Stimulated activated CD8-positive, alpha-beta memory T cell treated with anti-CD3 and anti-CD28 coated beads, Interleukin-7, amount 100 ng/mL, for 48 hours (primary cell): ENCODE data around the gene STRBP.
"Not testable (repeated sequence)": the region's sequence is repeated elsewhere in the genome, so short reads cannot be mapped to it uniquely, and the experiment has no call there.

Source experiments
- DNase-seq, 2 donors: peaks; one replicate each; pipeline ENCODE4 v3.0.0-alpha.2; 2020; ENCODE audit warnings: low read depth in 1 of 2; ENCODE audit errors: extremely low read depth in 1 of 2

STRBP gene

DNA sequence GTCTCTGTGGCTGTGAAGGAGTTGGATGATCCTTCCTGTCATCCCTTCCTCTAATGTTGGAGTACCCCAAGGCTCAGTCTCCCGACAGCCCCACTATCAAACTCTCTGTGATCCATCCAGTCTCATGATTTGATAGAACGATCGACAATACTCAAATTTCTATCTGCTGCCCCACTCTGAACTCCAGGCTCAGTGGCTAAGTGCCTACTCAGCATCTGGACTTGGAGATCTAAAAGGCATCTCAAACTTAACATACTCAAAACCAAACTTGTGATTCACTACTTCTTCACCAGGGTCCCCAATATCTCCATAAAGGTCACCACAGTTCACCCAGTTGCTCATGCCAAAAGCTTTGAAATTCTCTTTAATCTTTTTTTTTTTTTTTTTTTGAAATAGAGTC, 15.1 kb upstream of the STRBP start:
- DNase-seq = no peak

DNA sequence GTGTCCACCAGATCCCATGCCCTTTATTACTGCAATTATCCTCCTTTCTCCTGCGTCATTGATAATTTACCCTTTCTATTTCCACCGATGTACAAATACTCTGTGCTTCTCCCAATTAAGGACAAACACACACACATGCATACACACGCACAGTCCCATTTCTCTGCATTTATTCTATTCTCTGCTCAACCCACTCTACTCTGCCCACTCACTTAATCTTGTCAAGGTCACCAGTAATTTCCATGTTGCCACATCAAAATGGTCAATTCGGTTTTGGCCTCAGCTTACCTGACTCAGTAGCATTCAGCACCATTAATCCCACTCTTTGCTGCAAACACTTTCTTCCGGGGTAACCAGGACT, 14.6 kb upstream of the STRBP start:
- DNase-seq = no peak

DNA sequence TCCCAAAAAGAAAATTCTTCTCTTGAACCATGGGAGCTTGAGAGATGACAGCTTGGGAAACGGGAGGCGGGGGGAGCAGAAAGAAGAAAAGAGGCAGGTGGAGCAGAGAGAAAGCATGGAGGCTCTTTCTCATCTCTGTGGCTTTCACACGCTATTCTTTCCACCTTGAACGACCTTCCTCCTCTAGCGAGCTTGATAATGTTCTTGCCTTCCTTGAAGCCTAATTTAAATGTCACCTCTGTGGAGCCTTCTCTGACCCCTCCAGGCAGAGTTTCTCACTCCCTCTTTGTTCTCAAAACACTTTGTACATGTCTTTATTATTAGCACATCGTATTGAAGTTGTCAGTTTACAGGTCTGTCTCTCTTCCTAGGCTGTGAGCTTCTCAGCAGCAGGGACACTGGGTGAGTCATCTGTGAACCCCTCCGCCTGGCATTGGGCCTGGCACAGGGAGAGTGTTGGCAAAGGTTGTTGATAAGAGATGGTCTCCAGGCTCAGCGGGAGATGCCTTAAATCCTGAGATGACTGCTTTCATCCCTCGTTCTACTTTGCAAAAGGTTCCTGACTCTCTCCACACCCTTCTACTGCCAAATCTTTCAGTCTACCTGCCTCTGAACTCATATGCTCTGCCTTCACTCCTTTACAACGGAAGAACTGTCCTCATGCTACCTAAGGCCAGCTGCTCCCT, 14.1 kb upstream of the STRBP start:
- no peak for DNase-seq

DNA sequence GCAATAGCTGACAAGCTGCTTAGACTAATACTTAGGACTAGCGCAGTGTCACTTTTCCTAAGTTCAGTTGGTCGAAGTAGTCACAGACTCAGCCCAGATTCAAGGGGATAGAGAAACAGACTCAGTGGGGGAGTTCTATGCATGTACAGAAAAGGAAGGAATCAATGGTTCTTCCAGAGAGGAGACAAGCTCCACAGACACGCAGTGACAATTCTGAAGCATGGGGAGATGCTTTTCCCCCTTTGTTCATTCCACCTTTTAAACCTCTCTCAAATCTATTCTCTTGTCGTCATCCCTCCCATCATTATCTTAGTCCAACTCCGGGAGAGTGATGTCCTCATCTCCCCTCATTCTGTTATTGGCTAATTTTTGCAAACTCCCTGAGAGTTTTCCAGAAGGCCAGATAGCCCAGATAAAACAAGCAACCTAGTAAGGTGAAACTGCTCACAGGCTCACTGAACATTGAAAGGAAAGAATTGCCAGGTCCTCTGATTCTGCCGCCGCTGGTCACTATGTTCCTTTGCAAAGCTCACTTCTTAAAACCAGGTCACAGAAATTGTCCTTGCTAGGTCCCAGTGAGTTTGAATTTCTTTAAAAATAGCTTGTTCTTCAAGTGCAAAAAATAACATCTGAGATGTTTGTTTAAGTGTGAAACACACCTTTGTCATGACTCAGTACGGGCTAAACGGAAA, 13.4 kb upstream of the STRBP start:
- DNase-seq = no peak

DNA sequence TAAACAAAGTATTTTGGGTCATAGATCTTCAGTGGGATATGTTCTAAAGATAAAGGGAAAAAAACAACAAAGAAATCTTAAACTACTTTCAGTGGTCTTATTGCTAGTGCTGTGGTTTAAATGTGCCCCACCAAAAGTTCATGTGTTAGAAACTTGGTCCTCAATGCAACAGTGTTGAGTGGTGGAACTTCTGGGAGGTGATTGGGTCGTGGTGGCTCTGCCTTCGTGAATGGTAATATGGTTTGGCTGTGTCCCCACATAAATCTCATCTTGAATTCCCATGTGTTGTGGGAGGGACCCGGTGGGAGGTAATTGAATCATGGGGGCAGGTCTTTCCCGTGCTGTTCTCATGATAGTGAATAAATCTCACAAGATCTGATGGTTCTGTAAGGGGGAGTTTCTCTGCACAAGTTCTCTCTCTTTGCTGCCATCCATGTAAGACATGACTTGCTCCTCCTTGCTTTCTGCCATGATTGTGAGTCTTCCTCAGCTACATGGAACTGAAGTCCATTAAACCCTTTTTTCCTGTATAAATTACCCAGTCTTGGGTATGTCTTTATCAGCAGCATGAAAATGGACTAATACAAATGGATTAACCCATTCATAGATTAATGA, 10.6 kb upstream of the STRBP start:
- not testable (repeated sequence) for DNase-seq

DNA sequence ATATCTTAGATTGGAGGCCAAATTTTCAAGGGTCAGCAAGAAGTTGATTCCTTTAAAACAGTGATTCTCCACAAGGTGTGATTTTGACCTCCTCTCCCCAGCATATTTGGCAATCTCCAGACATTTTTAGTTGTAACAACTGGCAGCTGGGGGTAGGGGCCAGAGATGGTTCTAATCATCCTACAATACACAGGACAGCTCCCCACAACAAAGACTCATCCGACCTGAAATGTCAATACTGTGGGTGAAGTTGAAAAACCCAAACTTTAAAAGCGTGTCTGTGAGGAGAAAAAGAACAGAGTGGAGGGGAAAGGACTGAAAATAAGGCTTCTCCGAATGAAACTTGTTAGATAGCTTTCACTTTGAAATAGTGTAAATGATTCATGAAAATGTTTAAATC, 10.0 kb upstream of the STRBP start:
- DNase-seq = no peak

DNA sequence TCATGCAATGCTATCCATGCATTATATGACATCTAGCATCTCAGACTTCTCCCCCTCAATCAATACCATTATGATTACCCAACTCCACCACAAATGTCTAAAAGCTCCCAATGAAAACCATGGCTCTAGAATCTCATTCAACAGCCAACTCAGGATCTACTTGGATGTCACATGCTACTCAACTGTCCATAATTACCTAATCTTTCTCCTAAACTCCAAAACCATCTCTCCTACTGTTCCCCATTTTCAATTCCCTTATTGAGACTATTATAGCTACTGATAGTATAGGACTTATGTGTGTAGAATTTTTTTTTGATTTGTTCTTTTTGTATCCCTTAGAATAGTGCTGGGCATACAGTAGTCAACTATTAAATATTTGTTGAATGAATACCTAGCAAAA, 8.2 kb upstream of the STRBP start:
- no peak for DNase-seq

DNA sequence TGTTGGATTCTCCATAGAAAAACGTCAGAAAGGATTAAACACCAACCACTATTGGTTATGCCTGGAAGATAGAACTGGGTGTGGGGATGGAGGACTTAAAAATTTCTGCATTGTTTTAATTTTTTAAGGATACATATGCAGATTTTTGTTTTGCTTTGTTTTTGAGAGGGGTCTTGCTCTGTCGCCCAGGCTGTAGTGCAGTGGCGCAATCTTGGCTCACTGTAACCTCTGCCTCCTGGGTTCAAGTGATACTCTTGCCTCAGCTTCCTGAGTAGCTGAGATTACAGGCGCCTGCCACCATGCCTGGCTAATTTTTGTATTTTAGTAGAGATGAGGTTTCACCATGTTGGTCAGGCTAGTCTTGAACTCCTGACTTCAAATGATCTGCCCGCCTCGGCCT, 2.7 kb upstream of the STRBP start:
- DNase-seq = not testable (repeated sequence)

DNA sequence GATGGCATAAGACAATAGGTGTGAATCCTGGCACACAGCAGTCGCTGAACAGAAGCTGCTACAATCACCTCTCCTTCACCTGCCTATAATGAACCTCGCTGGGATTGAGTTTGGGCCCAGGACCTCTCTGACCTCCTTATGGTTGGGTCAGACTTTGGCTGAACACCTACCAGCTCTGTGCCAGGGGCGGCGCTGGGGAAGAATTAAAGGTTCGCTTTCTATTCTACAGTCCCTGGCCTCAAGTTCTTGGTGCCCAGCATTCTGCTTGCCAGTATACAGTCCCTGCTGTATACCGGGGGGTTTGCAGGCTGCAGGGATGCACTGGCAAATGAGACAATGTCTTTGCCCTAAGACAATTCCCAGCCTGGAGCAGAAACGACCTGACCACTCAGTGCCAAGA, 895 bp upstream of the STRBP start:
- no peak for DNase-seq

DNA sequence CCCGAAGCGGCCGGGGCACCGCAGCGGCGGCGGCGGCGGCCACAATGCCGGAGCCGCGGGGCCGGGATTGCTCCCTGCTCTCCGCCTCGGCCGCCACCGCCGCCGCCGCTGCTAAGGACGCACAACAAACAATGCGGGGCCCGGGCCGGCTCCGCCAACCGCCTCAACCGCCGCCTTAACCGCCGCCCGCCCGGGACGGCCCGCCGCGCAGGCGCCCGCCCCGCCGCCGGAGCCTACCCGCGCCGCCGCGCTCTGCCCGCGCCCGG, 254 bp downstream of the STRBP start:
- no peak for DNase-seq

DNA sequence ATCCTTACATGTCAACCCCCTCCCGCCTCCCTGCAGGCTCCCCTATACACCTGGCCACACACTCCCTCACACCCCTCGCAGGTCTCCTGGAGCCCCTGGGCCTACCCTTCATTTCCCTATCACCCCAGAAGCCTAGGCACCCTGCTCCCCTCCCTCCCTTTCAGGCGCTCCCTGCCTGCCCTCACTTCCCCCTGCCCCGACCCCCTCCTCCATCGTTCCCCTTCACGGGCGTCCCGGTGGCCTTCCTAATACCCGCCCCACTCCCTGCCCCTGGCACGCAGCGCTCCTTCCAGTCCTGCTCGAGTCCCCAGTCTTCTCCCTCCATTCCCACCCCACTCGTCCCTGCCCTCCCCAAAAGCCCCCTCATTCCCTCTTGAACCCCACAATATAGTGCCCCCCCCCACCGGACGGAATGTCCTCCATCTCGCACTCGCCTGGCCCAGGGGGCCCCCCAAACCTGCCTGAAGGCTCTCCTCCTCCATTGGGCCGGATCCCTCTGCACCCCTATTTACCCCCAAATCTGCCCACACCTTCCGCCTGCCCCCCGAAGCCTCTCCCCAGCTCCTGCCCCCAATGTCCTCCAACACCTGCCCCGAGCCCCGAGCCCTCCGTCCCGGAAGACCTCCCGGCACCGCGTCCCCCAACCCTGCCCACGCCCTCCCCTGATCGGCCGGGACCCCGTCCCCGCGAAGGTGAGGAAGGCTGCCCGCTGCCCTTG, 746 bp downstream of the STRBP start:
- DNase-seq = no peak

DNA sequence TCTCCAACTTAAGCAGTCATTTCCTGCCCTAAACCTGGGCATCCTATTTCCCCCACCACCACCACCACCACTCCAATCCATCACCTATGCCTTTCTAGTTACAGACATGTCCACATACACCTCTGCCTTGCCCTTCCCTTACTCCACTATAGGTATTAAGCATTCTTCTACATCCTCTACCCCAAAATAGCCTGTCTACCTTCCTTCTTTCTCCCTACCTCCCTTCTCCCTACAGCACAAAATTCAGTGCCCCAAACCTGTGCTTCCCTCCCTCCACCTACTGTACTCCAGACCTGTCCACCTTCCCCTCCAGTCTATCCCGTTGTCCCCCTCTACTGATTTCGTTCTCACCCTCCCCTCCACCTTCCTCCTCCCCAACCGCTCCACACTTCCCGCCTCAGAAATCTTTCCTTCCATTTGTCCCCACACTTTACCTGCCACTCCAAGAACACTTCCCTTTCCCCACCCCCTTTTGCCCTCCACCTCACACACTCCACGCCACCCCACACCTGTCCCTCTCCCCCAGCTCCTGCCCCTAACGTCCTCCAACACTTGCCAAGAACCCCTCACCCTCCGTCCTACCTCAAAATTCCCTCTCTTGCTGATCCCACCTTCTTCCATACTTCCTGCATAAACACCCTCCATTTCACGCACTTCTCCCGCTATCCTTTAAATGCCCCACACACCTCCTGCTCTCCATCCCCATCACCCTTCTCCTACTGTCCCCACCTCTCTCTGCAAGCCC, 1.6 kb downstream of the STRBP start:
- no peak for DNase-seq

DNA sequence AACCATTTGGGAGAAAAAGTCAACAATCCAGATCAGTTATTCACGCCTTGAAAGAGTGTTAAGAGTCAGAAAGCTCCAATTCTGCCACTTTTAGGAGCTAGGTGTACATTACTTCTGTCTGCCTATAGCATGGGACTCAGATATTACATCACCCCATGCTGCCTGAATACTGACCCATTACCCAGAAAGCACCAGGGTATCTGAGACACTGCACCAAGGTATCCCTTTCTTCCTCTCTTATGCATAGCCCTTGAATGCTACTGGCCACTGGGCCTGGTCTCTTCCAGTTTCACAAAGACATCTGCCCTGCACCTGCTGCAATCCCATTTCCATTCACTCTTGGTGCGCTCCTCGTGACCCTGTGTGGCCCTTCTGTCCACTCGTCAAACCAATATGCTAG, 2.6 kb downstream of the STRBP start:
- no peak for DNase-seq

DNA sequence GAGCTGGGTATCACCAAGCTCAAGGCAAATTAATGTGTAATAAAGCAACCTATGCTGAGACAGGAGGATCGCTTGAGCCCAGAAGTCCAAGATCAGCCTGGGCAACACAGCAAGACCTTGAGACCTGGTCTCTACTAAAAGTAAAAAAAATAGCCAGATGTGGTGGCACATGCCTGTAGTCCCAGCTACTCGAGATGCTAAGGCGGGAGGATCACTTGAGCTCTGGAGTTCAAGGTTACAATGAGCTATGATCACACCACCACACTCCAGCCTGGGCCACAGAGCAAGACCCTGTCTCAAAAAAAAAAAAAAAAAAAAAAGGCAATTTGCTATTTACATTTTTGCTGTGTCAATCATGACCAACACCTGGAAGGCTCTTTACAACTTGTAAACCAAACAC, 5.2 kb downstream of the STRBP start:
- no peak for DNase-seq

DNA sequence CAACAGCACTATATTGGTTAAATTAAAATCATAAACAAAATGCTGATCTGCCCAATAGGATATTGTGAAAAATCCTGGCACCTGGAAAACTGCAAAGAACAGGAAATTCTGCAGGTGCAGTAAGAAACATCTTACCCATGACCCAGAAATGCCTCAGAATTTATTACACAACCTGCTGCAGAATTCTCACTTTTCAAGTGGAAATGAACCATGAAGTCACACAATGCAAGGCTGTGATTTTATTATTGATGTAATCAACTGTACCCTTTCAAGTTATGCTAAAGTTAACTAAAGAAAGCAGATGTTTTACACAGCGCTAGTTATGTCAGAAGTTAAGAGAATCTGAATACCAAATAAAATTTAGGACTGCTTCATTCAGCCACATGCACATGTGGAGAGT, 6.0 kb downstream of the STRBP start:
- no peak for DNase-seq

DNA sequence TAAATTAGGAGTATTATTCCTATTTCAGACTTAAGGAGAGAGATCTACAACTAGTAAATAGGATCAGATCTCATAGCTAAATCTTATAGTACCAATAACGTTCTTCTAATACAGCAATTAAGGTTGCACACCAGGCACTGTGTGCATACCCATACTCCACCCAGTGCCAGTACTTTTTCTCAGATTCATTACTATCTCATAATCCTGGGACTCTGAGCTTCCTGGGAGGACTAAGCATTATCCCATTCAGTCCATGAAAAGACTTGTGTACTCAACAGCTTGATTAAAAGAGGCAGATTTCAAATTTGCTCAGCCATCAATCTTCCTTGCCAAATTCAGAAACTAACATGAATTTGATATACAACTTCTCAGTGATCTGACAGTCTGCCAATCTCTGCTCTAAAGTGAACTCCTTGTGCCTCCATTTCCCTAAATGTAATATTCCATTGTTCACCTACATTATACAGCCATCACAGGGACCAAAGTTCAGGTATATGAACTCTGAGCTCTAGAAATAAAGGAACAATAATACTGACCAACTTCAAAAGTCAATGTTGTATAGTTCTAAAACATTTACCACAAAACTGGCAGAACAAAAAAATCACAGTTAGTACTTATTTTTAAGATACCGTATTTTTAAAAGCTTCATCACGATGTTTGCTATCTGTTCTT, 7.2 kb downstream of the STRBP start:
- no peak for DNase-seq

DNA sequence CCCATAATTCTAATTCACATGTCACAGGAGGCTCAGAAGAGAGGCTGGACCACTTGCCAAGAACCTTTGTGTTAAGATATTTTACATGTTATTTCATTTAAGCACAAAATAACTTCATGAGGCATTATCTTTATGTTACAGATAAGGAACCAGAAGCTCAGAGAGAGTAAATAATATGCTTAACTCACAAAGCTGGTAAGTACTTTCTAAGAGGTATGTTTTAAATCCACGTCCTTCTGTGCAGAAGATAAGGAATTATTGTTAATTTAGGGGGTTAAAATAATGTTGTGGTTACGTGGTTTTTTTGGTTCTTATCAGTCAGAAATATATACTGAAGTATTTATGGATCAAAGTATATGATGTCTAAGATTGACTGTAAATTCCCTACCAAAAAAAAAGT, 8.0 kb downstream of the STRBP start:
- no peak for DNase-seq

DNA sequence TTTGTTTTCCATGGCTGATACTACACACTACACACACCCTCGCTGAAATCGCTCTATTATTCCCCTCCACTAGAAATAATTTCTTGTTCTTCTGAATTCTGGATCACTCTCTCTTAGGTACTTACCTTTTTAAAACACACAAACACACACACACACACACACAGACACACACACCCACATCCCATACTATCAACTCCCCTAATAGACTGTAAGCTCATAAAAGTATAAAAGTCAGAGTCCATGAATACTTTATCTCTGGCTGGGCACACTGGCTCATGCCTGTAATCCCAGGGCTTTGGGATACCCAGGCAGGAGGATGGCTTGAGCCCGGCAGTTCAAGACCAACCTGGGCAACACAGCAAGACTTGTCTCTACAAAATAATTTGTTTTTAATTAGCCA, 11.1 kb downstream of the STRBP start:
- DNase-seq = no peak

DNA sequence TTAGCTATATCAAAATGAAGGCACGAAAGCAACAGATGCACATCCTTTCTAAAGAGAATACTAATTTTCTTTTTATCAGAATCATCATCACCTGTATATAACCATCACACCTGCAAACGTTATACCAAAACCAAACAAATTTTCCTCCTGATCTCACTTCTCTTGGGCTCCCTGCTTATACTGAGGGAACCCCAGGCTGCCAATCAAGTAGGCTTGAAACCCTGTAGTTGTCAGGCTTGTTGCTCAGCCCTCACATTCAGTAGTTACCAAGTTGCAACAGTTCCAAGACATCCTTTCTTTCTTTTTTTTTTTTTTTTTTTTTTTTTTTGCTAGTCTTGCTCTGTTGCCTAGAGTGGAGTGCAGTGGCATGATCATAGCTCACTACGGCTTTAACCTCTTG, 12.7 kb downstream of the STRBP start:
- DNase-seq = no peak

DNA sequence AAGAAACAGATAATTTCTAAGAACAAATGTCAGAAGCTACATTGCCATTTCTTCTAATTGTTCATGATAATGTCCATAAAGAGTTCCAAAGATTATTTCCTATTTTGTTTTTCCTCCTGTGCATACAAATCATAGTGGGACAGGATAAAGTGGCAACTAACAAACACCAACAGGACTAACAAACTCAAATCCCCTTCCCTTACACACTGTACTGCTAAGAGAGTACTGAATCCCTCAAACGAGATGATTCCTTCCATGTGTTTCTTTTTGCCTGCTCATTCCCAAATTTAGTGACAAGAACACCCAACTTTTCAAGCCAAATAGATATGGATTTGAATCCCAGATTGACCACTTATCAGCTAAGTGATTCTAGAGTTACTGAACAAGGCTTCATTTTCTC, 15.2 kb downstream of the STRBP start:
- no peak for DNase-seq

DNA sequence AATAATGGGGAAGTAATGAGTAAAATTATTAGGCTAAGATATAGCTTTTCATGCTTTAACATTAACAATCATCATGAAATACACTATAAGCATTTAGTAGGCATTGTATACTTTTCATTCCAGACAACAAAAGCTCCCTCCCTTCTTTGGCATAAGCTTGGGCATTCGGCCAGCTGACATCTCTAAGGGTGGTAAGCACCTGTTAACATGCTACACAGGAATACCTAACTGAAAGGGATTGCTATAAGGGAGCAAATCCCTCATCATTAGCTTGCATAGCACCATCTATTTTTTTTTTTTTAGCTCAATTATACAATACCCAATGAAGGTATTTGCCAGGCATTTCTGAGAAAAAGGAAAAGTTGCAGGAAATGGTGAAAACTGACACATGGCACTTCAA, 16.6 kb downstream of the STRBP start:
- no peak for DNase-seq
